ENCODE results near the gene ZFR2.
"Not testable (repeated sequence)": the region's sequence is repeated elsewhere in the genome, so short reads cannot be mapped to it uniquely, and the experiment has no call there.

ZFR2 gene

GRCh38 chr19:3818466-3818865 lies 50.4 kb downstream of the ZFR2 start:
- Histone ChIP-seq H3K4me1 (peaks cover 0 to 6% (median 3%) of the 10 kb centered on the region in 4 donors), H3K4me3 (no peak overlapping the region), H3K27ac (no peak overlapping the region), H3K9me3 (no peaks in the 10 kb centered on the region), H3K27me3 (peaks cover 0 to 47% of the 10 kb centered on the region in 2 donors), H3K36me3 (no peaks in the 10 kb centered on the region)
- intact Hi-C loops (cut with DNase I; ENCODE audit: low total_unique reads): no loop called here
- TF ChIP-seq, protein P1, sequence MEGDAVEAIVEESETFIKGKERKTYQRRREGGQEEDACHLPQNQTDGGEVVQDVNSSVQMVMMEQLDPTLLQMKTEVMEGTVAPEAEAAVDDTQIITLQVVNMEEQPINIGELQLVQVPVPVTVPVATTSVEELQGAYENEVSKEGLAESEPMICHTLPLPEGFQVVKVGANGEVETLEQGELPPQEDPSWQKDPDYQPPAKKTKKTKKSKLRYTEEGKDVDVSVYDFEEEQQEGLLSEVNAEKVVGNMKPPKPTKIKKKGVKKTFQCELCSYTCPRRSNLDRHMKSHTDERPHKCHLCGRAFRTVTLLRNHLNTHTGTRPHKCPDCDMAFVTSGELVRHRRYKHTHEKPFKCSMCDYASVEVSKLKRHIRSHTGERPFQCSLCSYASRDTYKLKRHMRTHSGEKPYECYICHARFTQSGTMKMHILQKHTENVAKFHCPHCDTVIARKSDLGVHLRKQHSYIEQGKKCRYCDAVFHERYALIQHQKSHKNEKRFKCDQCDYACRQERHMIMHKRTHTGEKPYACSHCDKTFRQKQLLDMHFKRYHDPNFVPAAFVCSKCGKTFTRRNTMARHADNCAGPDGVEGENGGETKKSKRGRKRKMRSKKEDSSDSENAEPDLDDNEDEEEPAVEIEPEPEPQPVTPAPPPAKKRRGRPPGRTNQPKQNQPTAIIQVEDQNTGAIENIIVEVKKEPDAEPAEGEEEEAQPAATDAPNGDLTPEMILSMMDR (IDR thresholded peaks at IDR 0.05): no peak
- no peak for DNase-seq

GRCh38 chr19:3817761-3818160 lies 51.1 kb downstream of the ZFR2 start:
- intact Hi-C loops (cut with DNase I; ENCODE audit: low total_unique reads): no loop called here
- Histone ChIP-seq H3K36me3 (no peaks in the 10 kb centered on the region), H3K4me3 (no peak overlapping the region), H3K4me1 (peaks cover 0 to 11% (median 3%) of the 10 kb centered on the region in 4 donors), H3K9me3 (no peaks in the 10 kb centered on the region), H3K27me3 (peaks cover 0 to 44% of the 10 kb centered on the region in 2 donors), H3K27ac (no peak overlapping the region)
- TF ChIP-seq, protein P1 (IDR thresholded peaks at IDR 0.05): no peak
- no peak for DNase-seq

DNA sequence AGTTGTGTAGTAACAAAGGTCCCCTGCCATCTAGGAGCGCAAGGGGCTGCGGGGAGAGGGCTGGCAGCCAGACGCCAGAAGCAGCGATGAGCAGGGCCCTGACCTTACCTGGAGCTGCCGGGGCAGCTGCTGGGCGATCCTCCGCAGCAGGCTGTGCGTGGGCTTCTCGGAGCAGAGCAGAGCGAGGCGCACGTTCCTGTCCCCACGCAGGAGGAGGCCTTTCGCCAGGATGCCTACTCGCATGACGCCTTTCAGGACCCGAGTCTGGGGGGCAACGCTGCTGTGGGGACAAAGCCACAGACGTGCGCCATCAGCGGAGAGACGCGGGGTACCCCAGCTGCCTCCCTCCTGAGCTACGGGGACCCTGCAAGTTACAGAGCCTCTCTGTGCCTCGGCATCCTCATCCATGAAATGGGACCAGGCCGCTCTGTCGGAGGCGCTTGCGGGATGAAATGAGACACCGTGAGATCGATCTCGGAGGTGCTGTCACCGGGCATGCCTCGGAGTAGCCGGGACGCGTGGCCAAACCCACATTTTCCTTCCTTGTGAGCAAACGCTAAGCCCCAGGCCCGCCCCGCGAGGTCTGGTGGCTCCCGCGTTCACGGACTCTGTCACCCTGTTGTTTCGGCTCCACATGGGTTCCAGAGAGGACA lies 52.1 kb downstream of the ZFR2 start:
- H3K9me3 ChIP-seq: no peaks in the 10 kb centered on the region
- intact Hi-C loops (cut with DNase I; ENCODE audit: low total_unique reads): no loop called here
- DNase-seq: no peak
- no peak overlapping the region for H3K4me3 ChIP-seq
- H3K27me3 ChIP-seq: peaks cover 0 to 43% of the 10 kb centered on the region in 2 donors
- peaks cover 0 to 11% (median 0%) of the 10 kb centered on the region in 4 donors for H3K4me1 ChIP-seq
- no peak overlapping the region for H3K27ac ChIP-seq
- no peaks in the 10 kb centered on the region for H3K36me3 ChIP-seq
- TF ChIP-seq, protein P1 (IDR thresholded peaks at IDR 0.05): no peak

DNA sequence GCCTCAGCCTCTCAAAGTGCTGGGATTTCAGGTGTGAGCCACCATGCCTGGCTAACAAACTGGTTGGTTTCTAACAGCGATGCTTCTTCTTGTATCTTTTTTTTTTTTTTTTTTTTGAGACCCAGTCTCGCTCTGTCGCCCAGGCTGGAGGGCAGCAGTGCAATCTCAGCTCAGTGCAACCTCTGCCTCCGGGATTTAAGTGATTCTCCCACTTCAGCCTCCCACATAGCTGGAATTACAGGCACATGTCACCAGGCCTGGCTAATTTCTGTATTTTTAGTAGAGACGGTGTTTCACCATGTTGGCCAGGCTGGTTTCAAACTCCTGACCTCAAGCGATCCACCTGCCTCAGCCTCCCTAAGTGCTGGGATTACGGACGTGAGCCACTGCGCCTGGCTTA lies 52.7 kb downstream of the ZFR2 start:
- DNase-seq; H3K27ac ChIP-seq; H3K36me3 ChIP-seq; intact Hi-C loops (cut with DNase I; ENCODE audit: low total_unique reads); H3K4me3 ChIP-seq; H3K9me3 ChIP-seq: not testable (repeated sequence)
- Histone ChIP-seq H3K27me3 (peaks cover 0 to 49% of the 10 kb centered on the region in 2 donors), H3K4me1 (peaks cover 0 to 11% (median 0%) of the 10 kb centered on the region in 4 donors)

- no peaks in the 10 kb centered on the region for H3K9me3 ChIP-seq
- no peak overlapping the region for H3K4me3 ChIP-seq
- TF ChIP-seq, protein P1 (IDR thresholded peaks at IDR 0.05): no peak
- no peak overlapping the region for H3K27ac ChIP-seq
- H3K27me3 ChIP-seq: peaks cover 0 to 55% of the 10 kb centered on the region in 2 donors
- H3K4me1 ChIP-seq: peaks cover 0 to 11% (median 0%) of the 10 kb centered on the region in 4 donors
- no peaks in the 10 kb centered on the region for H3K36me3 ChIP-seq
- no peak for DNase-seq
- intact Hi-C loops (cut with DNase I; ENCODE audit: low total_unique reads): no loop called here
These were observed 54.2 kb downstream of the ZFR2 start for GRCh38 chr19:3814648-3815047.

DNA sequence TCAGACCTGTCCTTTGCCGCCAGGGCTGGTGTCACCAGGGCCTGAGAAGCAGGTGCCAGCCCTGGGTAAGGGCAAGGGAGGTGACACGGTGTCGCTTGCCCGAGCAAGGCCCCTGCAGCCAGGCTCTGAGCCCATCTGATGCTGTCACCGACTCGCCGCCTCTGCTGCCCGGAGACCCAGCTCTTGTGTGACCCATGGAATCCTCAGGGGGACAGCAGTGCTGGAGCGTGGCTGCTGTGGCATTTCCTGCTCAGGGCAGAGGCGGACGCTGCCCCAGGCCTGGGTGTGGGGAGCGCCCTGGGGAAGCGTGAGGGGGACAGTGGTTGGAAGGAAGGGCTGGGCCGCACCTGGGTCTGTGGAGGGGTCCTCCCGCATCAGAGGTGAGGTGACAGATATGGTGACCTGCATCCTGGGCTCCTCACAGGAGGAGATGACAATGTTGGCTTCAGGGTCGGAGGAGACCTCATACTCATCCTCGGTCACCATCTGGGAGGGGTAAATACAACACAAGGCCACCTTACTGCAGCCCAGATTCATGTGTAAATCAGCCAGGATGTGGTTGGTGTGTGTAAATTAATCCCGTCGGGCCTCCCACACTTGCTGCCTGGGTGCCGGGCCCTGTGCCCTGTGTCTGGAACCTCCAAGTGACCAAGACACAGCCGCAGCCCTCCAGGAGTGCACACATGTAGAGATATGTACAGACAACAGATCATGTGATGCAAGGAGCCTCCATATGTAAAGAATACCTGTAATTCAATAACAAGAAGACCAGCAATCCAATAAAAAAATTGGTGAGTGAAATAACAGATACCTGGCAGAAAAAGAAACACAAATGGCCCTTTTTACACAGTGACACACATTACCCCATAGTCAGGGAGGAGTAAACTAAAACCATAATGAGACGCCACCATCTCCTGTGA lies 55.1 kb downstream of the ZFR2 start:
- H3K4me1 ChIP-seq: peaks cover 0 to 9% (median 0%) of the 10 kb centered on the region in 4 donors
- no peak overlapping the region for H3K4me3 ChIP-seq
- DNase-seq: no peak
- no peaks in the 10 kb centered on the region for H3K9me3 ChIP-seq
- H3K36me3 ChIP-seq: no peaks in the 10 kb centered on the region
- no peak overlapping the region for H3K27ac ChIP-seq
- H3K27me3 ChIP-seq: peaks cover 0 to 55% of the 10 kb centered on the region in 2 donors
- TF ChIP-seq, protein P1 (IDR thresholded peaks at IDR 0.05): no peak
- intact Hi-C loops (cut with DNase I; ENCODE audit: low total_unique reads): no loop called here

Data from tibial artery (tissue), 4 donors.